ENCODE results near the gene ADAP1.

DNA sequence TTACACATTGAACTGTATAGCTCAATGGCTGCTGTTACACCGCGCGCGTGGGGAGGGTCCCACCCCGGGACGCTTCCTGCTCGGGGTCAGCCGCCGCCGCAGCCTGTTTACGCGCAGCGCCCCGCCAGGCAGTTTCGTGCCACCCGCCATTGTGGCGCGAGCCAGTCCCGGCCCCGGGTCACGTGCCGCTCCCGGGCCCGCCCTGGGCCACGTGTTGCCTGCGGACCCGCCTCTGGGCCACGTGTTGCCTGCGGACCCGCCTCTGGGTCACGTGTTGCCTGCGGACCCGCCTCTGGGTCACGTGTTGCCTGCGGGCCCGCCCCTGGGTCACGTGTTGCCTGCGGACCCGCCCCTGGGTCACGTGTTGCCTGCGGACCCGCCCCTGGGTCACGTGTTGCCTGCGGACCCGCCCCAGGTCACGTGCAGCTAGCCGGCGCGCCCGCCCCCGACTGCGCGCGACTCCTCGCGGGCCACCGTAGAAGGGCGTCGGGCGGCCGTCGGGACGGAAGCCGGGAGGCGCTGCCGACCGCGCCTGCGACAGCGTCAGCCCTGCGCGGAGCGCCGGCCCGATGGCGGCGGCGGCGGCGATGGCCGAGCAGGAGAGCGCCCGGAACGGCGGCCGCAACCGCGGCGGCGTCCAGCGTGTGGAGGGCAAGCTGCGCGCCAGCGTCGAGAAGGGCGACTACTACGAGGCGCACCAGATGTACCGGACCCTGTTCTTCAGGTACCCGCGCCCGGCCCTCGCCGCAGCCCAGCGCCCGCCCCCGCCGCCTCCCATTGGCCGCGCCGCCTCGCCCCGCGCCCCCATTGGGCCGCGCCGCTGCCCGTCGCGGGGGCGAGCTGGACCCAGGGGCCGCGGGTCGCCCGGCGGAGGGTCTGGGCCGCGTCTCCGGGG, 78.2 kb downstream of the ADAP1 start, which contains the start of gene GET4:
- TF ChIP-seq CTCF (IDR thresholded peaks at IDR 0.05; ENCODE audit: low read length) (peak; percentile 24; the same call in 1 of the 2 replicates), EZH2 (IDR thresholded peaks at IDR 0.05; ENCODE audit: borderline replicate concordance, low read length) (no peak)
